MM.1S (cell line): ENCODE data around the gene ELMO1.
A peak's percentile ranks its signal among the peaks of the same experiment; 100 is the strongest.

ENCODE experiments used
- DNase-seq: peaks from one replicate; pipeline ENCODE4 v3.0.0-alpha.2; 2015
- H2AFZ ChIP-seq: fragments of 300-600 bp; sonication (generic); 2 replicates; pipeline ENCODE4 v1.6.0; 2016; ENCODE audit warnings: antibody characterized with exemption, low read length
- H3F3A ChIP-seq: fragments of 300-600 bp; sonication (generic); 2 replicates; pipeline ENCODE4 v1.6.1; 2016; ENCODE audit warnings: mild to moderate bottlenecking, antibody characterized with exemption, low read length, moderate library complexity, mixed read lengths; ENCODE audit not compliant: insufficient read depth
- H3K27ac ChIP-seq: fragments of 300-600 bp; sonication (generic); 2 replicates; pipeline ENCODE4 v1.5.1; 2016; ENCODE audit warnings: mild to moderate bottlenecking, low read length
- H3K27me3 ChIP-seq: fragments of 300-600 bp; sonication (generic); replicated peaks from 2 replicates; pipeline ENCODE4 v1.6.0; 2016; ENCODE audit warnings: low read length; ENCODE audit not compliant: insufficient read depth
- H3K36me3 ChIP-seq: fragments of 300-600 bp; sonication (generic); replicated peaks from 2 replicates; pipeline ENCODE4 v1.6.1; 2016; ENCODE audit warnings: mild to moderate bottlenecking, low read length, mixed read lengths; ENCODE audit not compliant: insufficient read depth
- H3K4me1 ChIP-seq: fragments of 300-600 bp; sonication (generic); 2 replicates; pipeline ENCODE4 v1.6.1; 2016; ENCODE audit warnings: low read length, mixed read lengths
- H3K4me2 ChIP-seq: fragments of 300-600 bp; sonication (generic); 2 replicates; pipeline ENCODE4 v1.6.0; 2016; ENCODE audit warnings: low read depth, low read length
- H3K4me3 ChIP-seq: fragments of 300-600 bp; sonication (generic); 2 replicates; pipeline ENCODE4 v1.5.1; 2016; ENCODE audit warnings: low read length, mixed read lengths
- H3K79me2 ChIP-seq: fragments of 300-600 bp; sonication (generic); 2 replicates; pipeline ENCODE4 v1.6.1; 2016; ENCODE audit warnings: mixed run types, low read length, mixed read lengths
- H3K9ac ChIP-seq: fragments of 300-600 bp; sonication (generic); 2 replicates; pipeline ENCODE4 v1.6.1; 2016; ENCODE audit warnings: low read length, mixed read lengths
- H3K9me2 ChIP-seq: fragments of 300-600 bp; sonication (generic); replicated peaks from 2 replicates; pipeline ENCODE4 v1.6.1; 2016; ENCODE audit warnings: mild to moderate bottlenecking, low read length, mixed read lengths; ENCODE audit not compliant: insufficient read depth
- H3K9me3 ChIP-seq: fragments of 300-600 bp; sonication (generic); replicated peaks from 2 replicates; pipeline ENCODE4 v1.6.1; 2016; ENCODE audit warnings: mild to moderate bottlenecking, low read length, mixed read lengths; ENCODE audit not compliant: insufficient read depth
- H4K20me1 ChIP-seq: fragments of 300-600 bp; sonication (generic); 2 replicates; pipeline ENCODE4 v1.6.1; 2016; ENCODE audit warnings: mild to moderate bottlenecking, low read length, moderate library complexity, mixed read lengths; ENCODE audit not compliant: insufficient read depth
- EZH2 ChIP-seq: fragments of 300-600 bp; sonication (generic); optimal IDR thresholded peaks from 2 replicates; pipeline ENCODE3; 2017; ENCODE audit warnings: low read depth, mild to moderate bottlenecking, antibody characterized with exemption, low read length, mixed read lengths
- EZH2phosphoT487 ChIP-seq: fragments of 300-600 bp; sonication (generic); IDR thresholded peaks from 2 replicates; pipeline ENCODE4 v1.6.1; 2018; ENCODE audit warnings: antibody characterized with exemption, low read length
- TF ChIP-seq, protein P1 (sequence below): fragments of 300-600 bp; sonication (generic); IDR thresholded peaks from 2 replicates; pipeline ENCODE4 v1.5.1; 2016; ENCODE audit warnings: antibody characterized with exemption, low read length, mixed read lengths

The ELMO1 gene

GRCh38 chr7:37351716-37352115, 96.9 kb downstream of the ELMO1 start:
- no peak for TF ChIP-seq EZH2
- TF ChIP-seq, protein P1, sequence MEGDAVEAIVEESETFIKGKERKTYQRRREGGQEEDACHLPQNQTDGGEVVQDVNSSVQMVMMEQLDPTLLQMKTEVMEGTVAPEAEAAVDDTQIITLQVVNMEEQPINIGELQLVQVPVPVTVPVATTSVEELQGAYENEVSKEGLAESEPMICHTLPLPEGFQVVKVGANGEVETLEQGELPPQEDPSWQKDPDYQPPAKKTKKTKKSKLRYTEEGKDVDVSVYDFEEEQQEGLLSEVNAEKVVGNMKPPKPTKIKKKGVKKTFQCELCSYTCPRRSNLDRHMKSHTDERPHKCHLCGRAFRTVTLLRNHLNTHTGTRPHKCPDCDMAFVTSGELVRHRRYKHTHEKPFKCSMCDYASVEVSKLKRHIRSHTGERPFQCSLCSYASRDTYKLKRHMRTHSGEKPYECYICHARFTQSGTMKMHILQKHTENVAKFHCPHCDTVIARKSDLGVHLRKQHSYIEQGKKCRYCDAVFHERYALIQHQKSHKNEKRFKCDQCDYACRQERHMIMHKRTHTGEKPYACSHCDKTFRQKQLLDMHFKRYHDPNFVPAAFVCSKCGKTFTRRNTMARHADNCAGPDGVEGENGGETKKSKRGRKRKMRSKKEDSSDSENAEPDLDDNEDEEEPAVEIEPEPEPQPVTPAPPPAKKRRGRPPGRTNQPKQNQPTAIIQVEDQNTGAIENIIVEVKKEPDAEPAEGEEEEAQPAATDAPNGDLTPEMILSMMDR = no peak
- Histone ChIP-seq H3K9me3 (no peaks in the 10 kb centered on the region), H3K4me3 (no peak overlapping the region), H3K4me1 (peaks cover 10% of the 10 kb centered on the region; the same call in 1 of the 2 replicates), H3K9ac (no peak overlapping the region), H3K79me2 (0 out of 2 replicates have a peak, but pooled peaks cover 7% of the 10 kb centered on the region), H3K27ac (no peak overlapping the region), H4K20me1 (no peaks in the 10 kb centered on the region), H3F3A (peaks cover 8% of the 10 kb centered on the region; the same call in 1 of the 2 replicates), H3K27me3 (no peaks in the 10 kb centered on the region), H3K36me3 (no peaks in the 10 kb centered on the region), H3K4me2 (no peak overlapping the region), H3K9me2 (no peaks in the 10 kb centered on the region), H2AFZ (no peak overlapping the region)
- no peak for DNase-seq

GRCh38 chr7:37349979-37350590, 98.6 kb downstream of the ELMO1 start:
- Histone ChIP-seq H3K27ac (peak overlapping the region; percentile 15; the same call in 1 of the 2 replicates), H2AFZ (no peak overlapping the region), H3F3A (peaks cover 16% of the 10 kb centered on the region), H3K27me3 (no peaks in the 10 kb centered on the region), H3K9me2 (no peaks in the 10 kb centered on the region), H3K4me2 (peak overlapping the region; percentile 29; the same call in 1 of the 2 replicates), H4K20me1 (no peaks in the 10 kb centered on the region), H3K79me2 (0 out of 2 replicates have a peak, but pooled peaks cover 7% of the 10 kb centered on the region), H3K4me3 (no peak overlapping the region), H3K9ac (no peak overlapping the region), H3K9me3 (no peaks in the 10 kb centered on the region), H3K4me1 (peaks cover 10% of the 10 kb centered on the region; the same call in 1 of the 2 replicates), H3K36me3 (no peaks in the 10 kb centered on the region)
- no peak for TF ChIP-seq EZH2phosphoT487
- TF ChIP-seq EZH2 = no peak
- TF ChIP-seq, protein P1 = no peak
- DNase-seq = no peak

- peaks cover 19% of the 10 kb centered on the region for H3K4me1 ChIP-seq
- no peak overlapping the region for H2AFZ ChIP-seq
- H3K9ac ChIP-seq = no peak overlapping the region
- H3K36me3 ChIP-seq = no peaks in the 10 kb centered on the region
- H3F3A ChIP-seq = peaks cover 27% of the 10 kb centered on the region
- H4K20me1 ChIP-seq = no peaks in the 10 kb centered on the region
- no peaks in the 10 kb centered on the region for H3K9me2 ChIP-seq
- H3K79me2 ChIP-seq = 0 out of 2 replicates have a peak, but pooled peaks cover 7% of the 10 kb centered on the region
- H3K27me3 ChIP-seq = no peaks in the 10 kb centered on the region
- H3K4me3 ChIP-seq = no peak overlapping the region
- H3K4me2 ChIP-seq = no peak overlapping the region
- DNase-seq = no peak
- TF ChIP-seq, protein P1 = no peak
- TF ChIP-seq EZH2phosphoT487 (no peak), EZH2 (no peak)
- H3K9me3 ChIP-seq = no peaks in the 10 kb centered on the region
- no peak overlapping the region for H3K27ac ChIP-seq
Observed at GRCh38 chr7:37348982-37349381, 99.7 kb downstream of the ELMO1 start.
